Measurements from ENCODE around the gene TEKT4.

GRCh38 chr2:94861308-94862152 lies 9.7 kb upstream of the TEKT4 start:
- TF ChIP-seq CTCF (IDR thresholded peaks at IDR 0.05; ENCODE audit: low read depth, low read length, missing input control) (no peak), REST (IDR thresholded peaks at IDR 0.05) (no peak), ATF3 (IDR thresholded peaks at IDR 0.05) (no peak), RAD21 (IDR thresholded peaks at IDR 0.05) (no peak), GABPA (IDR thresholded peaks at IDR 0.05 in 1 of 2, conservative IDR thresholded peaks at IDR 0.05 in 1 of 2) (no peak), ZBTB33 (IDR thresholded peaks at IDR 0.05) (no peak), FOXA1 (IDR thresholded peaks at IDR 0.05) (no peak)
- TF ChIP-seq, protein P1, sequence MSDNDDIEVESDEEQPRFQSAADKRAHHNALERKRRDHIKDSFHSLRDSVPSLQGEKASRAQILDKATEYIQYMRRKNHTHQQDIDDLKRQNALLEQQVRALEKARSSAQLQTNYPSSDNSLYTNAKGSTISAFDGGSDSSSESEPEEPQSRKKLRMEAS (IDR thresholded peaks at IDR 0.05), result no peak
